MM.1S (cell line): ENCODE data around the gene TPD52L1.

Source experiments
- EZH2 ChIP-seq: fragments of 300-600 bp; sonication (generic); optimal IDR thresholded peaks from 2 replicates; pipeline ENCODE3; 2017; ENCODE audit warnings: low read depth, mild to moderate bottlenecking, antibody characterized with exemption, low read length, mixed read lengths
- EZH2phosphoT487 ChIP-seq: fragments of 300-600 bp; sonication (generic); IDR thresholded peaks from 2 replicates; pipeline ENCODE4 v1.6.1; 2018; ENCODE audit warnings: antibody characterized with exemption, low read length
- TF ChIP-seq, protein P1 (sequence below): fragments of 300-600 bp; sonication (generic); IDR thresholded peaks from 2 replicates; pipeline ENCODE4 v1.5.1; 2016; ENCODE audit warnings: antibody characterized with exemption, low read length, mixed read lengths

GRCh38 chr6:125220712-125221111, 67.1 kb downstream of the TPD52L1 start:
- TF ChIP-seq EZH2 (no peak), EZH2phosphoT487 (no peak)
- TF ChIP-seq, protein P1, sequence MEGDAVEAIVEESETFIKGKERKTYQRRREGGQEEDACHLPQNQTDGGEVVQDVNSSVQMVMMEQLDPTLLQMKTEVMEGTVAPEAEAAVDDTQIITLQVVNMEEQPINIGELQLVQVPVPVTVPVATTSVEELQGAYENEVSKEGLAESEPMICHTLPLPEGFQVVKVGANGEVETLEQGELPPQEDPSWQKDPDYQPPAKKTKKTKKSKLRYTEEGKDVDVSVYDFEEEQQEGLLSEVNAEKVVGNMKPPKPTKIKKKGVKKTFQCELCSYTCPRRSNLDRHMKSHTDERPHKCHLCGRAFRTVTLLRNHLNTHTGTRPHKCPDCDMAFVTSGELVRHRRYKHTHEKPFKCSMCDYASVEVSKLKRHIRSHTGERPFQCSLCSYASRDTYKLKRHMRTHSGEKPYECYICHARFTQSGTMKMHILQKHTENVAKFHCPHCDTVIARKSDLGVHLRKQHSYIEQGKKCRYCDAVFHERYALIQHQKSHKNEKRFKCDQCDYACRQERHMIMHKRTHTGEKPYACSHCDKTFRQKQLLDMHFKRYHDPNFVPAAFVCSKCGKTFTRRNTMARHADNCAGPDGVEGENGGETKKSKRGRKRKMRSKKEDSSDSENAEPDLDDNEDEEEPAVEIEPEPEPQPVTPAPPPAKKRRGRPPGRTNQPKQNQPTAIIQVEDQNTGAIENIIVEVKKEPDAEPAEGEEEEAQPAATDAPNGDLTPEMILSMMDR, result no peak
